Measurements from ENCODE around the gene SF3B2.

DNA sequence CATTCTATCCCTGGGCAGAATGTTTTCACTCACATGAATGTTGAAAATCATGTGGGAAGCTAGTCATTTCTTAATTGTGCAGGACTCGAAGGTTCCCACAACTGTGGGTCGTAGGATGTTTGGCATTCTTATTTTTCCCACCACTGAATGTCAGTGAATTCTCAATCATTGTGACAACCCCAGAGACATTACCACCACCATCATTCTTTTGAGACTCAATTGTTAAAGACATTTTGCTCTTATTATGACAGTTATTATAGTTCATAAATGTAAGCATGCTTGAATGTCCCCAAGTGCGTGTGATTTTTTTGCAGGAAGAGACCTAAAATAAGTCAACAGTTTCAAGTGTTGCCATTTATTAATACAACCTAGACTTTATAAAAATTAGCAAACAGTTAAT lies 36.9 kb downstream of the SF3B2 start:
- TF ChIP-seq, protein P1, sequence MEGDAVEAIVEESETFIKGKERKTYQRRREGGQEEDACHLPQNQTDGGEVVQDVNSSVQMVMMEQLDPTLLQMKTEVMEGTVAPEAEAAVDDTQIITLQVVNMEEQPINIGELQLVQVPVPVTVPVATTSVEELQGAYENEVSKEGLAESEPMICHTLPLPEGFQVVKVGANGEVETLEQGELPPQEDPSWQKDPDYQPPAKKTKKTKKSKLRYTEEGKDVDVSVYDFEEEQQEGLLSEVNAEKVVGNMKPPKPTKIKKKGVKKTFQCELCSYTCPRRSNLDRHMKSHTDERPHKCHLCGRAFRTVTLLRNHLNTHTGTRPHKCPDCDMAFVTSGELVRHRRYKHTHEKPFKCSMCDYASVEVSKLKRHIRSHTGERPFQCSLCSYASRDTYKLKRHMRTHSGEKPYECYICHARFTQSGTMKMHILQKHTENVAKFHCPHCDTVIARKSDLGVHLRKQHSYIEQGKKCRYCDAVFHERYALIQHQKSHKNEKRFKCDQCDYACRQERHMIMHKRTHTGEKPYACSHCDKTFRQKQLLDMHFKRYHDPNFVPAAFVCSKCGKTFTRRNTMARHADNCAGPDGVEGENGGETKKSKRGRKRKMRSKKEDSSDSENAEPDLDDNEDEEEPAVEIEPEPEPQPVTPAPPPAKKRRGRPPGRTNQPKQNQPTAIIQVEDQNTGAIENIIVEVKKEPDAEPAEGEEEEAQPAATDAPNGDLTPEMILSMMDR (conservative IDR thresholded peaks at IDR 0.05; ENCODE audit: low read depth, low read length) = no peak
- no peak for TF ChIP-seq EZH2 (IDR thresholded peaks at IDR 0.05; ENCODE audit: borderline replicate concordance, low read depth, low read length, poor library complexity, severe bottlenecking)
